GM19438 (cell line): ENCODE measurements around the gene ANKAR.
"Not testable (repeated sequence)": the region's sequence is repeated elsewhere in the genome, so short reads cannot be mapped to it uniquely, and the experiment has no call there.

ENCODE experiments used
- ATAC-seq: cut with Tn5 transposase; IDR thresholded peaks from one replicate; pipeline ENCODE4 v1.9.1; 2021; ENCODE audit warnings: low read depth; ENCODE audit not compliant: unreplicated experiment

The ANKAR gene

DNA sequence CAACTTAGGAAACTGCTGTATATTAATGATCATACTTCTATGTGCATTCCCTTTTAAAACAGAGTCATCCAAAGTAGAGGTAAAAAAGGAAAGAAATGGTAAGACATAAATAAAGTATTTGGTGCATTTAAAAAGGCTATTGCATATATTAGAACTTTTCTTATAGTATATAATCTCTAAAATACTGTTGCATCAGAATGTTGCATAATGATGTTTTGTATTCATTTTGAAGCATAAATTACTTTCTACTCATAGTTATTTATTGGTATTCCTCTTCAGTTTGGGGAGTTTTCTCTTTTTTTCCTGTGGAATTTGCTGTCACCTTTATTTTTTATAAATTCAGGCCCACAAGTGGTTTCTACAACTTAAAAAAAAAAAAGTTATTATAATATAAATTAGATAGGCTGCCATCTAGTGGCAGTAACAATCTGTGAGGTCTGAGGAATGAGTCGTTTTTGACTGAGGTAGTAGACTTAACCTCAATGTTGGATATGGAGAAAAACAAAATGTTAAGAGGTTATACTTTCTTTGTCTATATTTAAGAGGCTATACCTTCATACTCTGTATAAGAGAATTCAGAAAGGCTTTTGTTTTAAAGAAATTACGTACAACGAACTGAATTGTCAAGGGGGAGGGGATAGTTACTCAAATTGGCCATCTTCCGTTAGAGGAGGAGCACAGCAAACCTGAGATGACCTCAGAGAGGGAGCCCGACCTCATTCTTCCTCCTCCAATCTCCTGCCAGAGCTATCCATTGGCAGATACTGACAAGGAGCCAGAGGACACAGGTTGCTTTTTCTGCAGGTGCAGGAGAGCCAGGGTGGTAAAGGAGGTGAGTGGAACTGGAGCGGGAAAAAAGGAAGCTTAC lies 23.8 kb downstream of the ANKAR start:
- no peak for ATAC-seq

DNA sequence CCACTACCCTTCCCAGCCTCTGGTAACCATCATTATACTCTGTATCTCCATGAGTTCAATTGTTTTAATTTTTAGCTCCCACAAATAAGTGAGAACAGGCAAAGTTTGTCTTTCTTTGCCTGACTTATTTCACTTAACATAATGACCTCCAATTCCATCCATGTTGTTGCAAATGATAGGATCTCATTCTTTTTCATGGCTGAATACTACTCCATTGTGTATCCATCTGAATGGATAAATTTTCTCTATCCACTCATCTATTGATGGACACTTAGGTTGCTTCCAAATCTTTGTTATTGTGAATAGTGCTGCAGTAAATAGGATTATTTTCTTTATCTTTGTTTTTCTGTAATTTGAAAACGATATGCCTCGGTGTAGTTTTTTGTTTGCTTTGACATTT lies 26.2 kb downstream of the ANKAR start:
- no peak for ATAC-seq

DNA sequence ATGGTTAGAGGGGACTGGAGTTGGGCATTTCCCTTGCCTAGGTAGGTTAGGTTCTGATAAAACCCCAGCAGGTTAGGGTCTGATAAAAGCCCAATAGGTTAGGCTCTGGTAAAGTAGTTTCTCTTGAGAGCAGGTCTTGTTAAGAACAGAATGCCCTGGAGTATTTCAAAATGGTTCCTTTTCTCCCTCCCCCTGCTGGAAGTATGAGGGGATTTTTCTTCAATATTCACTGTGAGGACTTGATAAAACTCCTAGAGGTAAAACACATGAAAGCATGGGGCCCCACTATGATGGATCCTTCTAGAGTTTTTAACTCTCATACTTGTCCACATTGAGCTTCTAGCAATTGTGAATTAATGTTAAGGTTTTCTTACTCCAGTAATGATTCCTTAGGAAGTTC lies 27.6 kb downstream of the ANKAR start:
- ATAC-seq: no peak

DNA sequence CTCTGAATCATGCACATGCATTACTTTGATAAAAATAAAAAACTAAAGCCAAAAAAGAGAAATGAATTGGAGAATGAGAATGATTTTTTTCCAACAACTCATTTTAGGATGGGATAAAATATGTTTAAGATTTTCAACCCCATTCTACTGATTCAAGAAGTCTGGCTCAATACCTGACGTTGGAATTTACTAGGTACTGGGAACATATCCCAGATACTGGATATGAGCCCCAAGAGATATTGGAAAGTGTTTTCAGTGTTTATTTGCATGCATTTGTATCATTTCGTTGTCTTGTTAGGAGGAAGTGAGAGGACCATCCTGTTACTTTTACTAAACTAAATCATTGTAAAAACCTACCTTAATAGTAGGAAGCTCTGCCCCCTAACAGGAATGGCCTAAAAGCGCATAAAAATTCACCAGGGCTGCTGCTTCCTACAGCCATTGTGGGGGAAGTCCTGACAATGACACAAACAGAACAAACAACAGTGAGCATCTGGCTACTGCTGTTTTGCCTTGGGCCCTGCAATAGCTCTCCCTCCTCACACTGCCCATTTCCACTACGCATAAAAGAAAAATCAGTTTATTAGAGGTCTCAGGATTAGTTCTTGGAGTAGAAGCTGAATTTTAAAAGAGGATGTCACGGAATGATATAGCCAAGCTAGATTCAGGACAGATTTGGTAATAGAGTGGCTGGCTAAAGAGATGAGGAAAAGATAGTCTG lies 35.2 kb downstream of the ANKAR start:
- ATAC-seq: no peak

DNA sequence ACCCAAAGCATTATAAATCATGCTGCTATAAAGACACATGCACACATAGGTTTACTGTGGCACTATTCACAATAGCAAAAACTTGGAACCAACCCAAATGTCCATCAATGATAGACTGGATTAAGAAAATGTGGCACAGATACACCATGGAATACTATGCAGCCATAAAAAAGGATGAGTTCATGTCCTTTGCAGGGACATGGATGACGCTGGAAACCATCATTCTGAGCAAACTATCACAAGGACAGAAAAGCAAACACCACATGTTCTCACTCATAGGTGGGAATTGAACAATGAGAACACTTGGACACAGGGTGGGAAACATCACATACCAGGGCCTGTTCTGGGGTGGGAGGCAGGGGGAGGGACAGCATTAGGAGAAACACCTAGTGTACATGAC lies 43.1 kb downstream of the ANKAR start:
- ATAC-seq: not testable (repeated sequence)

DNA sequence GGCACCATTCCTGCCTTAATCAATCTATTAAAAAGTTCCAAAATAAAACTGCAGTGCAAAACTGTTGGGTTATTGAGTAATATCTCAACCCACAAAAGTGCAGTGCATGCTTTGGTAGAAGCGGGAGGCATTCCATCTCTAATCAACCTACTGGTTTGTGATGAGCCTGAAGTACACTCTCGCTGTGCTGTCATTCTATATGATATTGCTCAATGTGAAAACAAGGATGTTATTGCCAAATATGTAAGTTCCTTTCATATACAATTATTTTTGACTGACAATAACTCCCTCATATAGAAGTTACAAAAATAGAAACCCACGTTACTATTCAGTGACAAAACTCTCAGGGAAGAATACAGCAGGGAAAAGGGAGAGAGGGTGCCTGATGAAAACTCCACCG lies 45.1 kb downstream of the ANKAR start:
- no peak for ATAC-seq

DNA sequence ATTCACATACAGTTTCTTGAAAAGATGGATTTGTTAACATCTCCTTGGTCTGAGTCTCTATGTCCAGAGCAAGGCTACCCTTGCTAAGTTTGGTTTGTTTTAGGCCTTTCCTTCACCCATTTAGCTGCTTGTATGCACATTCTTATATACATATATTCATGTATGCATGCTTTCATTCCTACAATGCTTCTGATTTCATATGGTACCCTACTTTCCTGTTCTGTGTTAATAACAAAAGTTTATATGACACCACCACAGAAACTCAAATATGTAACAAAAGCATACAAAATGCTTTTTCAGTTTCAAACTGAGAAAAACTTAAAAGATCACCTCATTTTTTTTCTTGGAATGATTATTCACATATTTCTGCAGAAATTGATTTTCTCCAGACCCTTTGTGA lies 48.7 kb downstream of the ANKAR start:
- ATAC-seq: no peak
